Lung (tissue), 12 donors: Measurements from ENCODE around the gene TBK1. TPM values are rescaled to one million over a fixed set of nuclear protein-coding genes. Genes with fewer than 3 reads are reported as not detected.

Experiments
- ATAC-seq: fragments of 200-7000 bp; cut with Tn5 transposase; one replicate; pipeline ENCODE4 v1.9.1; 2020; ENCODE audit warnings: moderate number of reproducible peaks; ENCODE audit not compliant: insufficient read depth, low FRiP score
- DNase-seq, 3 donors: peaks; one replicate each; pipeline ENCODE4 v3.0.0-alpha.2; 2013 to 2017
- H3K27ac ChIP-seq, 2 donors: one replicate each; pipeline ENCODE4 v1.5.1; 2013; ENCODE audit warnings: mild to moderate bottlenecking in 2 of 2, moderate library complexity in 2 of 2, control low read depth in 1 of 2, inconsistent platforms in 1 of 2, low read depth in 1 of 2, low read length in 1 of 2
- H3K27me3 ChIP-seq, 3 donors: one replicate each; pipeline ENCODE4 v1.5.1; 2013; ENCODE audit warnings: low read length in 2 of 3; ENCODE audit not compliant: control insufficient read depth in 3 of 3, insufficient read depth in 3 of 3
- H3K36me3 ChIP-seq, 4 donors: one replicate each; pipeline ENCODE4 v1.5.1; 2013; ENCODE audit warnings: low read length in 4 of 4, mild to moderate bottlenecking in 1 of 4, moderate library complexity in 1 of 4; ENCODE audit not compliant: control insufficient read depth in 4 of 4, insufficient read depth in 4 of 4
- H3K4me1 ChIP-seq, 5 donors: one replicate each; pipeline ENCODE4 v1.5.1; 2013; ENCODE audit warnings: low read length in 5 of 5, mild to moderate bottlenecking in 2 of 5, moderate library complexity in 1 of 5; ENCODE audit not compliant: control insufficient read depth in 5 of 5, insufficient read depth in 5 of 5
- H3K4me3 ChIP-seq: one replicate; pipeline ENCODE4 v1.5.1; 2013; ENCODE audit warnings: mild to moderate bottlenecking, control low read depth, moderate library complexity
- H3K9ac ChIP-seq, 2 donors: one replicate each; pipeline ENCODE4 v1.5.1; 2013; ENCODE audit warnings: low read length in 2 of 2, control low read depth in 1 of 2; ENCODE audit not compliant: insufficient read depth in 1 of 2
- H3K9me3 ChIP-seq, 4 donors: one replicate each; pipeline ENCODE4 v1.5.1; 2013; ENCODE audit warnings: low read length in 3 of 4, mild to moderate bottlenecking in 1 of 4, moderate library complexity in 1 of 4; ENCODE audit not compliant: control insufficient read depth in 4 of 4, insufficient read depth in 3 of 4
- CTCF ChIP-seq: IDR thresholded peaks from 2 replicates; pipeline ENCODE4 v1.5.1; 2012; ENCODE audit warnings: mild to moderate bottlenecking; ENCODE audit errors: control extremely low read depth, extremely low read depth
- WGBS, 2 donors: extraction: QIAGEN DNeasy Blood & Tissue Kit; methylation state at CpG; one replicate each; pipeline ENCODE4 v1.1.7; 2013; 5-methylcytosine and 5-hydroxymethylcytosine counted together
- polyA plus RNA-seq, 2 donors: library from polyadenylated mRNA; stranded (reverse); fragments of 200-250 nt; gene quantifications; one replicate each; pipeline ENCODE4 v1.2.1, GENCODE V29; 2013
- total RNA-seq, 2 donors: library from RNA; depleted of rRNA in 1 of 2; stranded (reverse); fragments of >200 nt in 1 of 2; gene quantifications; one replicate each; pipeline ENCODE4 v1.2.1, GENCODE V29; 2014 to 2021
- donor health status: control.
- donor health status: control.
- donor health status: Bipolar disorder and iron deficiency.
- donor health status: healthy.
- donor health status: DM: yes; HTN: yes; CAD: no.

TBK1 gene
- total and polyA plus RNA-seq, 4 donors, result 14.5 to 50.1 (median 18.7) TPM

- Histone ChIP-seq H3K4me3 (no peak overlapping the region), H3K36me3 (peaks cover 0 to 29% (median 17%) of the 10 kb centered on the region in 4 donors), H3K9ac (no peak overlapping the region), H3K4me1 (no peaks in the 10 kb centered on the region), H3K27me3 (no peaks in the 10 kb centered on the region), H3K9me3 (no peaks in the 10 kb centered on the region), H3K27ac (no peak overlapping the region)
- WGBS, 2 donors, result 93 to 94% methylated on average over 1 of the region's 1 CpG
- TF ChIP-seq CTCF, result no peak
- ATAC-seq (no peak), DNase-seq (no peak)
These were observed 45.6 kb downstream of the TBK1 start for GRCh38 chr12:64497484-64497883.

- Histone ChIP-seq H3K36me3 (peaks cover 0 to 29% (median 17%) of the 10 kb centered on the region in 4 donors), H3K4me1 (no peaks in the 10 kb centered on the region), H3K4me3 (no peak overlapping the region), H3K27me3 (no peaks in the 10 kb centered on the region), H3K9me3 (no peaks in the 10 kb centered on the region), H3K27ac (no peak overlapping the region), H3K9ac (no peak overlapping the region)
- TF ChIP-seq CTCF, result no peak
- no peak for ATAC-seq
- DNase-seq, result no peak
- 97 to 100% methylated on average over 1 of the region's 1 CpG for WGBS, 2 donors
These were observed 46.0 kb downstream of the TBK1 start for GRCh38 chr12:64497903-64498302.

GRCh38 chr12:64500394-64500793 lies 48.5 kb downstream of the TBK1 start:
- DNase-seq, result no peak
- no peak overlapping the region for H3K27ac ChIP-seq
- no peaks in the 10 kb centered on the region for H3K4me1 ChIP-seq
- TF ChIP-seq CTCF, result no peak
- no peak overlapping the region for H3K4me3 ChIP-seq
- 34 to 77% methylated on average over 3 of the region's 3 CpGs for WGBS, 2 donors
- H3K9ac ChIP-seq, result no peak overlapping the region
- ATAC-seq, result peak; percentile 47
- peaks cover 0 to 22% (median 14%) of the 10 kb centered on the region in 4 donors for H3K36me3 ChIP-seq
- no peaks in the 10 kb centered on the region for H3K27me3 ChIP-seq
- no peaks in the 10 kb centered on the region for H3K9me3 ChIP-seq

GRCh38 chr12:64501486-64501885 lies 49.6 kb downstream of the TBK1 start:
- no peak for DNase-seq
- Histone ChIP-seq H3K4me3 (no peak overlapping the region), H3K27me3 (no peaks in the 10 kb centered on the region), H3K9ac (no peak overlapping the region), H3K36me3 (peaks cover 0 to 19% (median 11%) of the 10 kb centered on the region in 4 donors), H3K4me1 (no peaks in the 10 kb centered on the region), H3K9me3 (no peaks in the 10 kb centered on the region), H3K27ac (no peak overlapping the region)
- TF ChIP-seq CTCF, result no peak
- WGBS, 2 donors, result 91 to 92% methylated on average over 7 of the region's 7 CpGs
- ATAC-seq, result no peak
